GM12873 (cell line): ENCODE measurements around the gene DCTN4.

ENCODE experiments used
- TF ChIP-seq, protein P1 (sequence below): IDR thresholded peaks from 2 replicates; pipeline ENCODE4 v1.5.1; 2012; ENCODE audit warnings: low read depth, mild to moderate bottlenecking, moderate library complexity, low read length, control low read depth; ENCODE audit not compliant: insufficient read depth; ENCODE audit errors: missing control alignments

DCTN4 gene

GRCh38 chr5:150758531-150759333 lies at the start of gene DCTN4:
Gene DCTN4 (minus strand): TSS chr5:150759017. CDS start chr5:150758993, 24 bp downstream.
- TF ChIP-seq, protein P1, sequence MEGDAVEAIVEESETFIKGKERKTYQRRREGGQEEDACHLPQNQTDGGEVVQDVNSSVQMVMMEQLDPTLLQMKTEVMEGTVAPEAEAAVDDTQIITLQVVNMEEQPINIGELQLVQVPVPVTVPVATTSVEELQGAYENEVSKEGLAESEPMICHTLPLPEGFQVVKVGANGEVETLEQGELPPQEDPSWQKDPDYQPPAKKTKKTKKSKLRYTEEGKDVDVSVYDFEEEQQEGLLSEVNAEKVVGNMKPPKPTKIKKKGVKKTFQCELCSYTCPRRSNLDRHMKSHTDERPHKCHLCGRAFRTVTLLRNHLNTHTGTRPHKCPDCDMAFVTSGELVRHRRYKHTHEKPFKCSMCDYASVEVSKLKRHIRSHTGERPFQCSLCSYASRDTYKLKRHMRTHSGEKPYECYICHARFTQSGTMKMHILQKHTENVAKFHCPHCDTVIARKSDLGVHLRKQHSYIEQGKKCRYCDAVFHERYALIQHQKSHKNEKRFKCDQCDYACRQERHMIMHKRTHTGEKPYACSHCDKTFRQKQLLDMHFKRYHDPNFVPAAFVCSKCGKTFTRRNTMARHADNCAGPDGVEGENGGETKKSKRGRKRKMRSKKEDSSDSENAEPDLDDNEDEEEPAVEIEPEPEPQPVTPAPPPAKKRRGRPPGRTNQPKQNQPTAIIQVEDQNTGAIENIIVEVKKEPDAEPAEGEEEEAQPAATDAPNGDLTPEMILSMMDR, result no peak

- TF ChIP-seq, protein P1, result no peak
Measured at GRCh38 chr5:150804388-150804787, 45.6 kb upstream of the DCTN4 start.

- TF ChIP-seq, protein P1, result peak; percentile 64
Measured at GRCh38 chr5:150801117-150801927, 42.5 kb upstream of the DCTN4 start.

DNA sequence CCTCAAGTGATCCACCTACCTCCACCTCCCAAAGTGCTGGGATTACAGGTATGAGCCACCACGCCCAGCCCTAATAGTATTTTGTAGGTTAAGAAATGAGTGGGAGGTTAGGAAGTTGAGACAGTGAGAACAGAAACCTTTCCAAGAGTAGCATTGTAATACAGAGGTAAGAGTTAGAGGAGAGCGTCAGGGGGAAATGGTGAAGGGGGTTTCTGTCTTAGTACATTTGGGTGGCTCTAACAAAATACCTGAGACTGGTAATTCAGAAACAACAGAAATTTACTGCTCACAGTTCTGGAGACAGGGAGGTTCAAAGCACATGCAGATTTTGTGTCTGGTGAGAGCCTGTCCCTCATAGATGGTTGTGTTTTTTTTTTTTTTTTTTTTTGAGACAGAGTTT lies 38.6 kb upstream of the DCTN4 start:
- TF ChIP-seq, protein P1, result no peak

GRCh38 chr5:150794927-150795326 lies 36.1 kb upstream of the DCTN4 start:
- TF ChIP-seq, protein P1, result no peak

GRCh38 chr5:150791536-150791935 lies 32.7 kb upstream of the DCTN4 start:
- TF ChIP-seq, protein P1, result no peak

DNA sequence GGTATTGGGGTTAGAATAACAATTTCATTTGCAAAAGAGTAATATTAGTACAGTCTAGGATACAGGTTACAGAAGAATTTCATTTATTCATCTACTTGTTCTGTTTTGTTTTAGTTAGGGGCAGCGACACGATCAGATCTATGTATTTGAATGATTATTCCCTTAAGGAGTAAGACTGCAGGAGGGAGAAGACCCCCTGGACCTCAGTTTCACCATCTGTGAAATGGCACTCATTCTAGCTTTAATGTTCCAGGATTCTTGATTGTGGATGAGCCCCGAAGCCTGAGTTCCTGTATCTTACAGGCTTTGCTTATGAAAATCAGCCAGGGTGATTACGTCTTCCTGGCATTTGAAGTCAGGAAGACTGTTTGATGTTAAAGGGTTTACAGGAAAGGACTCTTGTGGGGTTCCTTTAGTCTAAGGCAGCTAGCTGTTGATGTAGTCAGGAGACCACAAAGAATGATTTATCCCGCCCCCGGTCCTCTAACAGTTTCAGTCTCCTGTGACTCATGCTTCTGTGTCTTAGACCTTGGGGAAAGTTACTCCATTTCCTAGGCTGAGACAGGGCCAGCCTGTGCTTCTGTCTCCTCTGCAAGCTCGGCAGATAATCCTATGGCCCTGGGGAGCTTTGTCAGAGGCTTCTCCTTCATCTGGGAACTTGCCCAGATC lies 31.3 kb upstream of the DCTN4 start:
- TF ChIP-seq, protein P1, result no peak
